Heart right ventricle (tissue), 16 donors: ENCODE results near the gene GMDS. TPM values are rescaled to one million over a fixed set of nuclear protein-coding genes. Genes with fewer than 3 reads are reported as not detected.

Experiments
- ATAC-seq, 8 donors: fragments of 200-7000 bp; cut with Tn5 transposase; one replicate each; pipeline ENCODE4 v1.9.1; 2020; ENCODE audit warnings: mild to moderate bottlenecking in 8 of 8, moderate library complexity in 8 of 8, moderate number of reproducible peaks in 1 of 8
- DNase-seq, 2 donors: peaks; one replicate each; pipeline ENCODE4 v3.0.0-alpha.2; 2020
- H3K27ac ChIP-seq, 10 donors: fragments of 200-600 bp; sonication (generic) in 2 of 10; one replicate each; pipeline versions ENCODE4 v1.5.0 to v1.8.0; 2020 to 2022; ENCODE audit warnings: mild to moderate bottlenecking in 3 of 10
- H3K27me3 ChIP-seq, 7 donors: fragments of 200-600 bp; one replicate each; pipeline ENCODE4 v1.8.0; 2021 to 2022; ENCODE audit warnings: mild to moderate bottlenecking in 2 of 7
- H3K36me3 ChIP-seq, 9 donors: fragments of 200-600 bp; sonication (generic) in 1 of 9; one replicate each; pipeline versions ENCODE4 v1.5.0 to v1.8.0; 2020 to 2022; ENCODE audit warnings: mild to moderate bottlenecking in 2 of 9
- H3K4me1 ChIP-seq, 9 donors: fragments of 200-600 bp; sonication (generic) in 1 of 9; one replicate each; pipeline versions ENCODE4 v1.5.0 to v1.8.0; 2020 to 2022; ENCODE audit warnings: mild to moderate bottlenecking in 4 of 9
- H3K4me3 ChIP-seq, 10 donors: fragments of 200-600 bp; sonication (generic) in 2 of 10; one replicate each; pipeline versions ENCODE4 v1.5.0 to v1.8.0; 2020 to 2022; ENCODE audit warnings: mild to moderate bottlenecking in 7 of 10, moderate library complexity in 2 of 10
- H3K9me3 ChIP-seq, 11 donors: fragments of 200-600 bp in 10 of 11; sonication (generic) in 2 of 11; one replicate each; pipeline versions ENCODE4 v1.5.0 to v1.8.0; 2013 to 2022; ENCODE audit warnings: mild to moderate bottlenecking in 2 of 11, control low read depth in 1 of 11, moderate library complexity in 1 of 11
- WGBS, 2 donors: extraction: QIAGEN DNeasy Blood & Tissue Kit; methylation state at CpG; one replicate each; pipeline ENCODE4 v1.1.7; 2013; ENCODE audit warnings: inconsistent platforms in 1 of 2; 5-methylcytosine and 5-hydroxymethylcytosine counted together
- intact Hi-C, 10 donors: fragments of 100-400 bp; cut with DNase I; formaldehyde crosslinking; loops; one replicate each; pipeline versions ENCODE4 v1.11.1 to v1.14.2; 2022
- polyA plus RNA-seq, 2 donors: library from polyadenylated mRNA; stranded (reverse); fragments of 200-250 nt; gene quantifications; one replicate each; pipeline ENCODE4 v1.2.3, GENCODE V29; 2013
- total RNA-seq, 10 donors: library from RNA; stranded (reverse); fragmentation: NEBNext Ultra II Directional in 3 of 10; extraction: Animal tissue kit (Norgen Biotek cat#: 25700) in 3 of 10; gene quantifications; one replicate each; pipeline versions ENCODE4 v1.2.1 to v1.2.4, GENCODE V29; 2021 to 2023
- TF ChIP-seq, protein P1 (sequence below), 9 donors: fragments of 200-600 bp; sonication (generic) in 2 of 9; IDR thresholded peaks; one replicate each; pipeline versions ENCODE4 v1.5.0 to v1.8.0; 2021 to 2022; ENCODE audit warnings: antibody characterized with exemption in 9 of 9, mild to moderate bottlenecking in 5 of 9, moderate library complexity in 1 of 9
- donor health status: Arrhythmogenic right ventricular cardiomyopathy.
- donor health status: ischemic (EF 13 %, LVEDD 7.1; RV severe dilation, severe dysfunction).
- donor health status: healthy with polysubstance abuse.
- donor health status: DM: no; HTN: yes; CAD: no.
- donor health status: DM: no; HTN: no; CAD: no.
- donor health status: ischemic (EF 25% LVEDD 6.9; RV normal size, moderate dysfunction).
- donor health status: ischemic (EF 25% LVEDD 5.7; RV mildly dilated, moderate dysfunction).
- donor health status: healthy.
- donor health status: DM: yes; HTN: yes; CAD: no.
- donor health status: Ischemic cardiomyopathy.
- donor health status: ischemic (EF 35%, LVEDD 5.7; RV mildly dilated, moderate dysfunction).
- donor health status: nonischemic (EF 11% LVEDD 7.7; RV severe dilation, severe dysfunction).
- donor health status: DM: yes; HTN: yes; CAD: no.
- donor health status: PGD.
- donor health status: ischemic (EF 29% LVEDD 5.4; RV normal size, mild dysfunction).
- donor health status: nonischemic (EF 23%, LVEDD 6.1; RV moderate dilation, normal function).

Gene GMDS
- total and polyA plus RNA-seq, 12 donors, result 5.0 to 10.6 (median 6.9) TPM

DNA sequence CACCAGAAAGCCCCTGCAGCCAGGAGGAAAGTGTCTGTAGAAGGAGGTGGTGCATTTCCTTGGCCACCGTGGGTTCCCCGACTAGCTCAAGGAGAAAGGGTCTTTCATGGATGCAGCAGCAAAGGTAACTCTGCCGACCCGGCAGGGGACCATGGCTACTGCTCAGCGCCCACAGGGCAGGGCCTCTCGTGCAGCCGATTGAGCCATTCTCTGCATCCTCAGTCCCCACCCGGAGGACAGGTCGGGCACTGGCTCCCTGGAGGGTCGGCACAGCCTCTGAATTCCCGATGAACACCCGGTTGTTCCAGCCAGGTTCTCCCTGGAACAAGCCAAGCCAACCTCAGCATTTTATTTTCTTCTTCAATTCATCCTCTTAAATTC is 659.7 kb downstream of the GMDS start:
- Histone ChIP-seq H3K4me3 (no peak overlapping the region), H3K27ac (no peak overlapping the region), H3K27me3 (no peaks in the 10 kb centered on the region), H3K9me3 (no peaks in the 10 kb centered on the region), H3K4me1 (no peaks in the 10 kb centered on the region), H3K36me3 (no peaks in the 10 kb centered on the region)
- no peak for DNase-seq
- 85% methylated on average over 12 of the region's 12 CpGs for WGBS, 2 donors
- intact Hi-C loops, result no loop called here
- TF ChIP-seq, protein P1, sequence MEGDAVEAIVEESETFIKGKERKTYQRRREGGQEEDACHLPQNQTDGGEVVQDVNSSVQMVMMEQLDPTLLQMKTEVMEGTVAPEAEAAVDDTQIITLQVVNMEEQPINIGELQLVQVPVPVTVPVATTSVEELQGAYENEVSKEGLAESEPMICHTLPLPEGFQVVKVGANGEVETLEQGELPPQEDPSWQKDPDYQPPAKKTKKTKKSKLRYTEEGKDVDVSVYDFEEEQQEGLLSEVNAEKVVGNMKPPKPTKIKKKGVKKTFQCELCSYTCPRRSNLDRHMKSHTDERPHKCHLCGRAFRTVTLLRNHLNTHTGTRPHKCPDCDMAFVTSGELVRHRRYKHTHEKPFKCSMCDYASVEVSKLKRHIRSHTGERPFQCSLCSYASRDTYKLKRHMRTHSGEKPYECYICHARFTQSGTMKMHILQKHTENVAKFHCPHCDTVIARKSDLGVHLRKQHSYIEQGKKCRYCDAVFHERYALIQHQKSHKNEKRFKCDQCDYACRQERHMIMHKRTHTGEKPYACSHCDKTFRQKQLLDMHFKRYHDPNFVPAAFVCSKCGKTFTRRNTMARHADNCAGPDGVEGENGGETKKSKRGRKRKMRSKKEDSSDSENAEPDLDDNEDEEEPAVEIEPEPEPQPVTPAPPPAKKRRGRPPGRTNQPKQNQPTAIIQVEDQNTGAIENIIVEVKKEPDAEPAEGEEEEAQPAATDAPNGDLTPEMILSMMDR (IDR thresholded peaks at IDR 0.05), result no peak
- ATAC-seq, result no peak

DNA sequence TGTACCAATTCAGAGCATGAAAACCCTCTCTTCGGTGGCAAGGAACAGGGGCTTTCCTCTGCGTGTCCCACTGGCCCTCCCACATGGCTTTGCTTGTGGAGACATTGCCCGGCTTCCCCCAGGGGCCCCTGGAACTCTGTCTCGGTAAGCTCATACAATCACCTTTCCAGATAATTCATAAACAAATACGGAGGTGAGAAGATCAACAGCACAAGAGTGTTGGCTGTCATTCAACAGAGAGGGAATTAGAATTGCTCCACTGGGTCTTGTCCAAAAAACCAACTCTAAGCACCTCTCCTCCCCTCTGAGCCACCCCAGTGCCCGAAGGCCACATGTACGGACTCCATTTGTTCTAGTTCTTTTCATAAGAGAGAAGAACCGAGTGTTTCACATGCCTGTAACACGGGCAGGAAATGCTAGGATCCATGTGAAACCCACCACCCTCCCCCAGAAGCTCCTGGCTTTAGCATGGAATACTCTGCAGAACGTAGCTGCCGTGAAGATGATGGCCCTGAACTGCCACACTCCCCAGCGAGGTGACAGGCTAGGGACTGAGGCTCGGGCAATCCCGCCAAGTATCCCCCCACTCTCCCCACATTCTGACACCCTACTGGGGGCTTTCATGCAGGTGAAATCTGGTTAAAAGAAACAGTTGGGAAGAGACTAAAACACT is 660.3 kb downstream of the GMDS start:
- Histone ChIP-seq H3K4me3 (no peak overlapping the region), H3K4me1 (no peaks in the 10 kb centered on the region), H3K27me3 (no peaks in the 10 kb centered on the region), H3K27ac (no peak overlapping the region), H3K36me3 (no peaks in the 10 kb centered on the region), H3K9me3 (no peaks in the 10 kb centered on the region)
- ATAC-seq, result no peak
- intact Hi-C loops, result no loop called here
- TF ChIP-seq, protein P1 (IDR thresholded peaks at IDR 0.05), result no peak
- DNase-seq, result no peak
- WGBS, 2 donors, result 79 to 81% methylated on average over 14 of the region's 14 CpGs

DNA sequence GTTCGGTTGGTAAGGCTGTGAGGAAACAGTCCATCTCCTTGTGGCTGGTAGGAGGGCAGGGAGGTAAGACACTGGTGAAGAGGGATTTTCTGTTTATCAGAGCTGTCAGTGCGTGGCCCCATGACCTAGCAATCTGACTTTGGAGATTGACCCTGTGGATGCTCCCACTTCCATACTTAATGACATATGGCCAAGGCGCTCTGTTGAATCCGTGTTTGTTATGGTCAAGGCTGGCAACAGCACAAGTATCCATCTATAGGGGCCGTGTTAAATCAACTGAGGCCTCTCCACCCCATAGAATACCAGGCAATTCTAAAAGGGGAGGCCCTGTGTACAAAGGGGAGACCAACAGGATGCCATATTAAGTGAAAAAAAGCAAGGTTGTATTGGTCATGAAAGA is 661.3 kb downstream of the GMDS start:
- no peaks in the 10 kb centered on the region for H3K4me1 ChIP-seq
- H3K36me3 ChIP-seq, result no peaks in the 10 kb centered on the region
- no peaks in the 10 kb centered on the region for H3K9me3 ChIP-seq
- TF ChIP-seq, protein P1 (IDR thresholded peaks at IDR 0.05), result no peak
- DNase-seq, result no peak
- intact Hi-C loops, result no loop called here
- WGBS, 2 donors, result 73 to 85% methylated on average over 5 of the region's 5 CpGs
- H3K4me3 ChIP-seq, result no peak overlapping the region
- H3K27me3 ChIP-seq, result no peaks in the 10 kb centered on the region
- ATAC-seq, result no peak
- H3K27ac ChIP-seq, result no peak overlapping the region

DNA sequence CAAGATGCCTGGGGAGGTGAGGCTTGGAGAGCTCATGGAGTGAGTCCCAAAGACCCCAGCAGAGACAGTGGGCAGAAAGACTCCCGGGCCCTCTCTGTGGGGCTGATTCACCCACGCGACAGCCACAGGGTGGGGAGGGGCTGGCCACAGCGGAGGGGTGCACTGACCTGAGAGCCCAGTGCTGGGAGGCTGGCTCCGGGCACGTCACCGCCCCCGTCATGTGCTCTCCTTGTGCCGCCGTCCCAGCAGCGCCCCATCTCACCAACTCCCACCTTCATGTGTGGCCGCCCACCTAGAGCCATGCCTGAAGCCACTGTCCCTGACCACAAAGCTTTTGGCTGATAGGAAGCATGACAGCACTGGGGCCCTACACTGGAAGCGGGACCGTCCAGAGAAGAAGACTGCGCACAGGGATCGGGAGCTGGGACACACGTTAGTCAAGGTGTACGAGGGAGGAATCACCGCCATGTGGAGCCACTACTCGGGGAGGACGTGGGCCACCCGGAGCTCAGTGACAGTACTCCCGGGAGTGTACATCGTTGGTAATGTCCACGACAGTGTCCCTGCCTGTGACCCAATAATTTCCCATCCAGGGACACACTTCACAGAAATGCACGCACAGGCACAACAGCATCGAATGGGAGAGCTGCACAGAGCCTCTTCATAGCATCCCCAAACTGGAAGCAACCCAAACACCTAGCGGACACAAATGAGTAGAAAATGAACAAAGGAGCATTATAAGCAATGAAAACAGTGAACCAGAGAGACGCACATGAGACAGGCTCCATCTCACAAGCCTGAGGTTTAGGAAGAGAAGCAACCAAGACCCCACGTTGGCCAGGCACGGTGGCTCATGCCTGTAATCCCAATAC is 664.0 kb downstream of the GMDS start:
- H3K4me1 ChIP-seq, result no peaks in the 10 kb centered on the region
- 91 to 93% methylated on average over 31 of the region's 31 CpGs for WGBS, 2 donors
- H3K27me3 ChIP-seq, result no peaks in the 10 kb centered on the region
- DNase-seq, result no peak
- no peak overlapping the region for H3K4me3 ChIP-seq
- H3K27ac ChIP-seq, result no peak overlapping the region
- no peaks in the 10 kb centered on the region for H3K9me3 ChIP-seq
- ATAC-seq, result no peak
- intact Hi-C loops, result no loop called here
- TF ChIP-seq, protein P1 (IDR thresholded peaks at IDR 0.05), result no peak
- no peaks in the 10 kb centered on the region for H3K36me3 ChIP-seq
